Lung (tissue), 12 donors: ENCODE results near the gene GAS6. TPM values are rescaled to one million over a fixed set of nuclear protein-coding genes. Genes with fewer than 3 reads are reported as not detected.

Source experiments
- ATAC-seq: fragments of 200-7000 bp; cut with Tn5 transposase; one replicate; pipeline ENCODE4 v1.9.1; 2020; ENCODE audit warnings: moderate number of reproducible peaks; ENCODE audit not compliant: insufficient read depth, low FRiP score
- DNase-seq, 3 donors: peaks; one replicate each; pipeline ENCODE4 v3.0.0-alpha.2; 2013 to 2017
- H3K27ac ChIP-seq, 2 donors: one replicate each; pipeline ENCODE4 v1.5.1; 2013; ENCODE audit warnings: mild to moderate bottlenecking in 2 of 2, moderate library complexity in 2 of 2, control low read depth in 1 of 2, inconsistent platforms in 1 of 2, low read depth in 1 of 2, low read length in 1 of 2
- H3K27me3 ChIP-seq, 3 donors: one replicate each; pipeline ENCODE4 v1.5.1; 2013; ENCODE audit warnings: low read length in 2 of 3; ENCODE audit not compliant: control insufficient read depth in 3 of 3, insufficient read depth in 3 of 3
- H3K36me3 ChIP-seq, 4 donors: one replicate each; pipeline ENCODE4 v1.5.1; 2013; ENCODE audit warnings: low read length in 4 of 4, mild to moderate bottlenecking in 1 of 4, moderate library complexity in 1 of 4; ENCODE audit not compliant: control insufficient read depth in 4 of 4, insufficient read depth in 4 of 4
- H3K4me1 ChIP-seq, 5 donors: one replicate each; pipeline ENCODE4 v1.5.1; 2013; ENCODE audit warnings: low read length in 5 of 5, mild to moderate bottlenecking in 2 of 5, moderate library complexity in 1 of 5; ENCODE audit not compliant: control insufficient read depth in 5 of 5, insufficient read depth in 5 of 5
- H3K4me3 ChIP-seq: one replicate; pipeline ENCODE4 v1.5.1; 2013; ENCODE audit warnings: mild to moderate bottlenecking, control low read depth, moderate library complexity
- H3K9ac ChIP-seq, 2 donors: one replicate each; pipeline ENCODE4 v1.5.1; 2013; ENCODE audit warnings: low read length in 2 of 2, control low read depth in 1 of 2; ENCODE audit not compliant: insufficient read depth in 1 of 2
- H3K9me3 ChIP-seq, 4 donors: one replicate each; pipeline ENCODE4 v1.5.1; 2013; ENCODE audit warnings: low read length in 3 of 4, mild to moderate bottlenecking in 1 of 4, moderate library complexity in 1 of 4; ENCODE audit not compliant: control insufficient read depth in 4 of 4, insufficient read depth in 3 of 4
- CTCF ChIP-seq: IDR thresholded peaks from 2 replicates; pipeline ENCODE4 v1.5.1; 2012; ENCODE audit warnings: mild to moderate bottlenecking; ENCODE audit errors: control extremely low read depth, extremely low read depth
- WGBS, 2 donors: extraction: QIAGEN DNeasy Blood & Tissue Kit; methylation state at CpG; one replicate each; pipeline ENCODE4 v1.1.7; 2013; 5-methylcytosine and 5-hydroxymethylcytosine counted together
- polyA plus RNA-seq, 2 donors: library from polyadenylated mRNA; stranded (reverse); fragments of 200-250 nt; gene quantifications; one replicate each; pipeline ENCODE4 v1.2.1, GENCODE V29; 2013
- total RNA-seq, 2 donors: library from RNA; depleted of rRNA in 1 of 2; stranded (reverse); fragments of >200 nt in 1 of 2; gene quantifications; one replicate each; pipeline ENCODE4 v1.2.1, GENCODE V29; 2014 to 2021
- donor health status: control.
- donor health status: control.
- donor health status: Bipolar disorder and iron deficiency.
- donor health status: healthy.
- donor health status: DM: yes; HTN: yes; CAD: no.

The GAS6 gene
- total and polyA plus RNA-seq, 4 donors = 61.8 to 107 (median 76.1) TPM

DNA sequence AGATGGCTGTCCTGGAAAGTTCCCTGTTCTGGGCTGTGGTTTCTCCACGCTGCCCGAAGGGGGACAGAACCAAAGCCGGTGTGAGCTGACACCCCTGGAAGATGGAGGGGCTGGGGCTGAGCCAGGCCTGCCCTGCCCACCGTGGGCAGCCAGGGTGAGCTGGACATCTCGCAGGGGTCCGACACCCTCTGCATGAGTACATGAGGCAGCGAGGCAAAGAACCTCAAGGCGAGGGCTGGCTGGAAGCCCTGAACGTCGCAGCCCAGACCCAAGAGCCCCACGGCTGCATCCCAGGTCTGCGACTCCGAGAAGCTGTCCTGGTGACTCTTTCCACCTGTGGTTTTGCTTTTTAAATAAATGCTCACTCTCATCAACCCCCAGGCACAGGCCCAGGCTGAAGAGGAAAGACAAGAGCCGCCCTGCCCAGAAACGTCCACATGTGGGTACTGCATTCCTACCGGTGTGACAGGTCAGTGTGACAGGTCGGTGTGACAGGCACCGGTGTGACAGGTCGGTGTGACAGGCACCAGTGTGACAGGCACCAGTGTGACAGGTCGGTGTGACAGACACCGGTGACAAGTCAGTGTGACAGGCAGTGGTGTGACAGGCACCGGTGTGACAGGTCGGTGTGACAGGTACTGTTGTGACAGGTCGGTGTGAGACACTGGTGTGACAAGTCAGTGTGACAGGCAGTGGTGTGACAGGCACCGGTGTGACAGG lies 30.6 kb downstream of the GAS6 start:
- peaks cover 0 to 13% (median 7%) of the 10 kb centered on the region in 5 donors for H3K4me1 ChIP-seq
- no peak overlapping the region for H3K4me3 ChIP-seq
- no peaks in the 10 kb centered on the region for H3K9me3 ChIP-seq
- H3K36me3 ChIP-seq = peaks cover 0 to 28% (median 1%) of the 10 kb centered on the region in 4 donors
- no peaks in the 10 kb centered on the region for H3K27me3 ChIP-seq
- WGBS, 2 donors = 93 to 95% methylated on average over 25 of the region's 25 CpGs
- no peak for ATAC-seq
- no peak for DNase-seq
- no peak overlapping the region for H3K27ac ChIP-seq
- no peak for TF ChIP-seq CTCF
- no peak overlapping the region for H3K9ac ChIP-seq

GRCh38 chr13:113832631-113833030 lies 31.2 kb downstream of the GAS6 start:
- Histone ChIP-seq H3K27me3 (no peaks in the 10 kb centered on the region), H3K9me3 (no peaks in the 10 kb centered on the region), H3K4me3 (no peak overlapping the region), H3K4me1 (peaks cover 0 to 7% (median 4%) of the 10 kb centered on the region in 5 donors), H3K36me3 (peaks cover 0 to 30% (median 1%) of the 10 kb centered on the region in 4 donors), H3K9ac (no peak overlapping the region), H3K27ac (no peak overlapping the region)
- TF ChIP-seq CTCF = no peak
- DNase-seq (no peak), ATAC-seq (no peak)
- WGBS, 2 donors = 98 to 99% methylated on average over 21 to 23 of the region's 23 CpGs

- no peak for TF ChIP-seq CTCF
- no peak for DNase-seq
- WGBS, 2 donors = 91% methylated on average over 17 to 19 of the region's 19 CpGs
Observed at GRCh38 chr13:113832205-113832604, 31.7 kb downstream of the GAS6 start.

More at GRCh38 chr13:113832205-113832604, 31.7 kb downstream of the GAS6 start:
- Histone ChIP-seq H3K9me3 (no peaks in the 10 kb centered on the region), H3K36me3 (peaks cover 0 to 30% (median 3%) of the 10 kb centered on the region in 4 donors), H3K27me3 (no peaks in the 10 kb centered on the region), H3K4me1 (peaks cover 0 to 4% (median 2%) of the 10 kb centered on the region in 5 donors), H3K4me3 (no peak overlapping the region), H3K27ac (no peak overlapping the region), H3K9ac (no peak overlapping the region)
- ATAC-seq = no peak
